ENCODE data around the gene LAMTOR1.

Gene LAMTOR1

DNA sequence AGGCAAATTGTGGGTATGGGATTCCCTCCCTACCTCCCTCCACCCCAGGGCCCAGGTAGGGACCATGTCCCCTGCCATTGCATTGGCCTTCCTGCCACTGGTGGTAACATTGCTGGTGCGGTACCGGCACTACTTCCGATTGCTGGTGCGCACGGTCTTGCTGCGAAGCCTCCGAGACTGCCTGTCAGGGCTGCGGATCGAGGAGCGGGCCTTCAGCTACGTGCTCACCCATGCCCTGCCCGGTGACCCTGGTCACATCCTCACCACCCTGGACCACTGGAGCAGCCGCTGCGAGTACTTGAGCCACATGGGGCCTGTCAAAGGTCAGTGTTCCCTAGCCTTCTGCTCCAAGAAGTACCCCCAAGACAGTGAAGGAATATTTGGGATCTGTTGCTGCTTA lies 2.8 kb upstream of the LAMTOR1 start, which contains the start of gene TOMT:
TSS of gene TOMT (plus strand) at position 37 of the 400 bp plus-strand sequence. CDS start at position 65, 28 bp downstream.
- no peak within 1 kb of the TSS for H3K4me3 ChIP-seq (ENCODE audit: low read depth, low read length)
- DNase-seq (ENCODE audit: low read depth): no peak
- TF ChIP-seq, protein P1, sequence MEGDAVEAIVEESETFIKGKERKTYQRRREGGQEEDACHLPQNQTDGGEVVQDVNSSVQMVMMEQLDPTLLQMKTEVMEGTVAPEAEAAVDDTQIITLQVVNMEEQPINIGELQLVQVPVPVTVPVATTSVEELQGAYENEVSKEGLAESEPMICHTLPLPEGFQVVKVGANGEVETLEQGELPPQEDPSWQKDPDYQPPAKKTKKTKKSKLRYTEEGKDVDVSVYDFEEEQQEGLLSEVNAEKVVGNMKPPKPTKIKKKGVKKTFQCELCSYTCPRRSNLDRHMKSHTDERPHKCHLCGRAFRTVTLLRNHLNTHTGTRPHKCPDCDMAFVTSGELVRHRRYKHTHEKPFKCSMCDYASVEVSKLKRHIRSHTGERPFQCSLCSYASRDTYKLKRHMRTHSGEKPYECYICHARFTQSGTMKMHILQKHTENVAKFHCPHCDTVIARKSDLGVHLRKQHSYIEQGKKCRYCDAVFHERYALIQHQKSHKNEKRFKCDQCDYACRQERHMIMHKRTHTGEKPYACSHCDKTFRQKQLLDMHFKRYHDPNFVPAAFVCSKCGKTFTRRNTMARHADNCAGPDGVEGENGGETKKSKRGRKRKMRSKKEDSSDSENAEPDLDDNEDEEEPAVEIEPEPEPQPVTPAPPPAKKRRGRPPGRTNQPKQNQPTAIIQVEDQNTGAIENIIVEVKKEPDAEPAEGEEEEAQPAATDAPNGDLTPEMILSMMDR (IDR thresholded peaks at IDR 0.05; ENCODE audit: control insufficient read depth, extremely low read depth, insufficient read depth): no peak

DNA sequence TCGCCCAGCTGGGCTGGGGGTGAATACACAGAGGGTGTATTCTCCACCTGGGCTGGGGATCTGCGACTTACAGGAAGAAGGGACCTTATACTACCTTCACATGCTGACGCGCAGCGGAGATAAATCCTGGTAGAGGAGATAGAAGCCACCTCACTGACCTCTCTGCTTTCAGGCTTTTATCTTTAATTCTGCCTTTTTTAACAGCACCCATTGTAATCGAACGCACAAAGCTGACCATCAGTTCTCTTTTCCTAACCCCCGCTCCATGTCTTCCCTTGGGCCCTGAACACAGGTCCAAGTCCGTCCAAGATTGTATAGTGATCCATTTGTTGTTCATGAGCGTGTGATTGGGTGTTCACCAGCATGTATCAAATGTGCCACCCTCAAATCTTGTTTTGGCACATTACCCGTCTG lies 664 bp upstream of the LAMTOR1 start:
- no peak for DNase-seq (ENCODE audit: low read depth)
- H3K4me3 ChIP-seq (ENCODE audit: low read depth, low read length): peak overlapping the region; percentile 46
- TF ChIP-seq, protein P1 (IDR thresholded peaks at IDR 0.05; ENCODE audit: control insufficient read depth, extremely low read depth, insufficient read depth): no peak

DNA sequence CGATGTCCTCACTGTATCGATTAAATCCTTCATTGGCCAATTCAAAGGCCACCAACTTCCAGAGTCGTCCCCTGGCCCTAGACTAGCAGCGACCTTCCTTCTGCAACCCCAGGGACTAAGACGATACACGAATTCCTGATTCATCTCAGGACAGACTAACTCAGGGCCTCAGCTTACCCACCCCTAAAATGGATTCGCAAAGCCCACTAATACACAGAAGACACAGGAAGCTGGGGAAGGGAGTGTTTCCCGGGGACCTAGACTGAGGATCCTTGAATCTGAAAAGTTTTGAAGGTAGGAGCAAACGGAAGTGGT lies 509 bp downstream of the LAMTOR1 start:
- DNase-seq (ENCODE audit: low read depth): no peak
- TF ChIP-seq, protein P1 (IDR thresholded peaks at IDR 0.05; ENCODE audit: control insufficient read depth, extremely low read depth, insufficient read depth): no peak
- peak overlapping the region; percentile 99 for H3K4me3 ChIP-seq (ENCODE audit: low read depth, low read length)

DNA sequence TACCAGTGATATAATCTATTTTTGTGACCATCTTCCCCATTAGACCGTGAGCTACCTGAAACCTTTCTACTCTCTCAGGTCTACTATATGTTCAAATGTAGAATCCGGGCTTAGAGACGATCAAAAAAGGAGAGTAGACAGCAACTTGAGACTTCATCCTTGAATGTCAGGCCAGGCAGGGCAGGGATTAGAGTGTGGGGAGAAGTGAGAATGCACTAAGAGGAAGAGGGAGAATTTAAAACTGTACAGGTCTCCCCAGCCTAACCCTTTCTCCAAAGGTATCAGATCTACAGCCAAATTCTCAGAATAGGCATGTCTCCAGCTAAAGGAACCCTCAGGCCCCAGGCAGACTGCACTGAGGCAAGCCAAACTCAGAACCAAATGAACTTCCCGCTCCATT lies 935 bp downstream of the LAMTOR1 start:
- no peak for DNase-seq (ENCODE audit: low read depth)
- H3K4me3 ChIP-seq (ENCODE audit: low read depth, low read length): peak overlapping the region; percentile 99
- TF ChIP-seq, protein P1 (IDR thresholded peaks at IDR 0.05; ENCODE audit: control insufficient read depth, extremely low read depth, insufficient read depth): no peak

DNA sequence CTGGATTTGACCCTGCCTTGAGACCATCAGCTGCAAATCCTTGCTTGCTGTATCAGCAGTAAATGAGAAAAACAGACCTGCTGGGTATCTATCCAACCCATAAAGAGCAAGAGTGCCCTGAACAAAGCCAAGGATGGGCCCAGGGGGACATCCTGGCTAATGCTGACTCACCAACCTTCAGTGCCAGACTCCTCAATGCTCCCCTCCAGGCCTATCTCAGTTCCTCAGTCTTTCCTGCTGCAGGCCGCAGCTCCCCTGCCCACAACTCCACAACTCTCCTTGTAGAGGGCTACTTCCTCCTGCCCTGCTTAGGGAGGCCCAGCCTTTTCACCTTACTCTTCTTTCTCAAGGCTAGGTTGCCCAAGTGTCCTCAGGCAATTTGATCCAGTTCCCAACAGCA lies 2.6 kb downstream of the LAMTOR1 start:
- H3K4me3 ChIP-seq (ENCODE audit: low read depth, low read length): no peak overlapping the region
- no peak for DNase-seq (ENCODE audit: low read depth)
- TF ChIP-seq, protein P1 (IDR thresholded peaks at IDR 0.05; ENCODE audit: control insufficient read depth, extremely low read depth, insufficient read depth): no peak

DNA sequence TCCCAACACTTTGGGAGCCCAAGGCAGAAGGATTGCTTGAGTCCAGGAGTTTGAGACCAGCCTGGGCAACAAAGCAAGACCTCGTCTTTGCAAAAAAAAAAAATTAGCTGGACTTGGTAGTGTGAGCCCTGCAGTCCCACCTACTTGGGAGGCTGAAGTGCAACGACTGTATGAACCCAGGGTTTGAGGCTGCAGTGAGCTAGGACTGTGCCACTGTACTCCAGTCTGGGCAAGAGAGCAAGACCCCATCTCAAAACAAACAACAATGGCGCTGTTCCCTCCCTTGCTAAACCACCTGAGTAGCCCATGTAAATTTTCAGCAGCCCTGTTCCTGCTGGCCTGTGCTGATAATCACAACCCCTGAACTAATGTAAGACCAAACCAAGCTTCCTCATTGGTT lies 3.1 kb downstream of the LAMTOR1 start:
- H3K4me3 ChIP-seq (ENCODE audit: low read depth, low read length): no peak overlapping the region
- TF ChIP-seq, protein P1 (IDR thresholded peaks at IDR 0.05; ENCODE audit: control insufficient read depth, extremely low read depth, insufficient read depth): no peak
- no peak for DNase-seq (ENCODE audit: low read depth)

DNA sequence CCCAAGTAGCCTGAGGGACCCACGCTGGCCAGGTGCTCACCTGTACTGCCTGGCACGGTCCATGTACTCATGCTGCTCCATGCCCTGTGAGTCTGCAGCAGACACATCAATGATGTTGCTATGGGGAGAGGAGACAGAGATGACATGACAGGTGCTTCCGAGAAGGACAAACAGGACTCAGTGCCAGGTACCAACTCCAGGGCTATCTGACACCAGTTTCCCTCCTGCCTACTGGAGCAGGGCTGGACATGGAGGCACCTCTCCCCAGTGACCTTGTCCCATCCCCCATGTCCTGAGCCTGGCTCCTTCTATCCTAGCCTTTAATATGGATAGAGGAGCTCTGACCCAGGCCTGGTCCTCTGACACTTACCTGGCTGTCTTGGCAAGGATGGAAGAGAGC lies 4.4 kb downstream of the LAMTOR1 start:
- TF ChIP-seq, protein P1 (IDR thresholded peaks at IDR 0.05; ENCODE audit: control insufficient read depth, extremely low read depth, insufficient read depth): no peak
- DNase-seq (ENCODE audit: low read depth): no peak

More for the DNA sequence above, 4.4 kb downstream of the LAMTOR1 start:
- H3K4me3 ChIP-seq (ENCODE audit: low read depth, low read length): no peak overlapping the region

All from LNCaP clone FGC (cell line).